LNCAP (cell line): ENCODE measurements around the gene RAET1E.

Experiments
- TF ChIP-seq, protein P1 (sequence below): fragments of 450-650 bp; IDR thresholded peaks from 2 replicates; pipeline ENCODE4 v1.5.1; 2017; ENCODE audit warnings: mild to moderate bottlenecking

The RAET1E gene

DNA sequence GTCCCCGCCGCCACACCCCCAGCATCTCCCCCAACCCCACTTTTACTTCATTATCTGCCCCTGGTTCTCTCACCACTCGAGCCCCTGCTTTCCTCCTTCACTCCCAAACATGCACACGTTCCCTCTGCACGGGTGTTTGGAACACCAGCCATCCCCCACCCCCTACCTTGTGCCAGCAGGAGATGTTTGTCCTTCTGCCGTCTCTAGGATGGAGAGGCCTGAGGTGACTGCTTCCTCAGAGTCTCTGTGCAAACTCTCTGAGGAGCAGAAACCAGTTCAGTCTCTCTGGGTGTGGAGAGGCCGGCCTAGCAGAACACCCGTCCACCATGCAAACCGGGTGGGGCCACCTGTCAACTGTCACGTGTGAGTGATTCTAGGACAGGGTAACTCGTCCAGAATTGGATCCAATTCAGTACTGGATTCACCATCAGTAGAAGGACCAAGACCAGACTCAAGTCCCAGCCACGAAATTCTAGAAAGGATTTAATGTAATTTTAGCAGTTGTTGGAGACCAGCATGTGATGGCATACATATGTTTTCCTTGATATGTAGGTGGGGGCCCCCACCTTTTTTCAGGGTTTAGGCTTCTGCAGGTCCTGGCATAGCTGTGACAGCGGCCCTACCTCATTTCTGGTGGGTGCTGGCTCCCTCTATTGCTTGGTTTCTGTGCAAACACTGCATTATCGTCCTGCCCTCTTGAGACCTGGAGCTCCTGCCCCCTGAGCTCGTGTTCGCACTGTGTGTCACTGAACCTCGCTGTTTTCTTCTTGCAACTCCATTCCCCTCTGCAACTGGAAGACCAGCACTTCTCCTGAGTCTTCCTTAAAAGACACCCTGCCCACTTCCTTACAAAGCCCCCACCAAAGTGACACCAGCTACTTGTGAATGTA is at the start of gene RAET1E:
Gene RAET1E (minus strand): TSS at position 259 of the 890 bp plus-strand sequence. CDS start 7,212 bp downstream, outside the sequence.
- TF ChIP-seq, protein P1, sequence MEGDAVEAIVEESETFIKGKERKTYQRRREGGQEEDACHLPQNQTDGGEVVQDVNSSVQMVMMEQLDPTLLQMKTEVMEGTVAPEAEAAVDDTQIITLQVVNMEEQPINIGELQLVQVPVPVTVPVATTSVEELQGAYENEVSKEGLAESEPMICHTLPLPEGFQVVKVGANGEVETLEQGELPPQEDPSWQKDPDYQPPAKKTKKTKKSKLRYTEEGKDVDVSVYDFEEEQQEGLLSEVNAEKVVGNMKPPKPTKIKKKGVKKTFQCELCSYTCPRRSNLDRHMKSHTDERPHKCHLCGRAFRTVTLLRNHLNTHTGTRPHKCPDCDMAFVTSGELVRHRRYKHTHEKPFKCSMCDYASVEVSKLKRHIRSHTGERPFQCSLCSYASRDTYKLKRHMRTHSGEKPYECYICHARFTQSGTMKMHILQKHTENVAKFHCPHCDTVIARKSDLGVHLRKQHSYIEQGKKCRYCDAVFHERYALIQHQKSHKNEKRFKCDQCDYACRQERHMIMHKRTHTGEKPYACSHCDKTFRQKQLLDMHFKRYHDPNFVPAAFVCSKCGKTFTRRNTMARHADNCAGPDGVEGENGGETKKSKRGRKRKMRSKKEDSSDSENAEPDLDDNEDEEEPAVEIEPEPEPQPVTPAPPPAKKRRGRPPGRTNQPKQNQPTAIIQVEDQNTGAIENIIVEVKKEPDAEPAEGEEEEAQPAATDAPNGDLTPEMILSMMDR, result no peak

DNA sequence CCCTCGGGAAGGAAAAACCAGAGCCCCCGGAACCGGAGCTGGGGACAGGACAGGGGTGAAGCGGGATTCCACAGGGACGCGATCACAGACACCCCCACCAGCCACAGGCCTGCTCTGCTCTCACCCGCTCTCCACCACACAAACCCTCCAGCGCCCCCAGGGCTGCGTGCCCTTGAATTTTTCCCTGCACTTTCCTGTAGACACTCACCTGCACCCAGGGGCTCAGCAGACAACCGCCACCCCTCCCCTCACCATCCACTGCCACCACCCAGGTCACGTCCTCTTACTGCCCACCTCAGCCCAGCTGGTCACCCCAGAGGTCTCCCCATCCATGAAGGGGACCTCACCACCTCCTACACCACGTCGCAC is 44.5 kb upstream of the RAET1E start:
- TF ChIP-seq, protein P1, result no peak

DNA sequence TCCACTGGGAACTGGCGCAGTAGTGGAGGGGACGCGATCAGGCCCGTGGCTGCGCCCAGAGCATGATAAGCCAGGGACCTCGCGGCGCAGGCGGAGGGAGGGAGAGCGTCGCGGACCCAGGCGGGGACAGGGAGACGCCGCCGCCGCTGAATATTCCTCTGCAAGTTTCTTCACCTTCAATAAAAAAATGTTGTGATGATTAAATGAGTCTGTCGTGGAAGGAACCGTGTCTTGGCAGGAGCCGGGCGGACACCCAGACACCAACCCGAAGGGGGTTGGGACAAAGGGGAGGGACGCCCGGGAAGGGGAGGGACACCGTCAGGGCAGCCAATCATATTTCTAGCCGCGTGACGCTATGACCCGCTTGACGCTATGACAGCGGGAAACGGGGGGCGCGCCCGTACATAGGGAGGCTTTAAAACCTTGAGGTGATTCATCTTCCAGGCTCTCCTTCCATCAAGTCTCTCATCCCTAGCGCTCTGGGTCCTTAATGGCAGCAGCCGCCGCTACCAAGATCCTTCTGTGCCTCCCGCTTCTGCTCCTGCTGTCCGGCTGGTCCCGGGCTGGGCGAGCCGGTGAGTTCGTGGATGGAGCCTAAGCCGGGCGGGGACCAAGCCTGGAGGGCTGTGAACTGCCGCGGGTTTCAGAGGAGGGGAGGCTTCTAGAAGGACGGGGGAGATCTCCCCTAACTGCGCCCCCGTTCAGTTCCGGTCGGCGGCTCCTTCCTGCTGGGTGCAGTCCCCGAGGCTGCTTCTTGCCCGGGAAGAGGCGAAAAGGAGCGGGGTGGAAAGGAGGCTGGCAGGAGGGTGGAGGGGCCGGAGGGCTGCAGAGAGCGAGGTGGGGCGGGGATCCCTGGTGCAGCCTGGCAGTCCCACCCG is 43.9 kb upstream of the RAET1E start, which contains the start of gene ULBP2:
Gene ULBP2 (plus strand): TSS at position 432 of the 878 bp plus-strand sequence. CDS start 59 bp downstream, at position 491.
- TF ChIP-seq, protein P1, result no peak

- TF ChIP-seq, protein P1, result no peak
Observed at GRCh38 chr6:149940672-149940982, 42.7 kb upstream of the RAET1E start.

- TF ChIP-seq, protein P1, result no peak
Observed at GRCh38 chr6:149939909-149940671, 42.2 kb upstream of the RAET1E start.

GRCh38 chr6:149939356-149939648 is 41.4 kb upstream of the RAET1E start:
- TF ChIP-seq, protein P1, result no peak
